GM12892 (cell line): ENCODE measurements around the gene SNX22.

Experiments used
- POLR2A ChIP-seq: IDR thresholded peaks from 2 replicates; pipeline ENCODE4 v1.6.1; 2011; ENCODE audit warnings: low read depth, low read length, control low read depth
- POLR2AphosphoS5 ChIP-seq: IDR thresholded peaks from 2 replicates; pipeline ENCODE4 v1.6.1; 2011; ENCODE audit warnings: low read depth, low read length, control low read depth

- TF ChIP-seq POLR2AphosphoS5: peak; percentile 95
- peak; percentile 98 for TF ChIP-seq POLR2A
Measured at GRCh38 chr15:64162869-64163658, 11.5 kb downstream of the SNX22 start, which contains the start of gene PPIB.
